ENCODE results near the gene UQCR10.

UQCR10 gene

GRCh38 chr22:29767171-29768051 is at the start of gene UQCR10:
Gene UQCR10, plus strand, starts transcription at chr22:29767369. Its CDS starts 30 bp downstream, at chr22:29767399.
- peak; percentile 81 for DNase-seq (ENCODE audit: low read depth in 2 of 2)

- DNase-seq (ENCODE audit: low read depth in 2 of 2): no peak
These were observed 49.4 kb upstream of the UQCR10 start for GRCh38 chr22:29717789-29718188.

- no peak for DNase-seq (ENCODE audit: low read depth in 2 of 2)
These were observed 47.9 kb upstream of the UQCR10 start for GRCh38 chr22:29718949-29719898.

DNA sequence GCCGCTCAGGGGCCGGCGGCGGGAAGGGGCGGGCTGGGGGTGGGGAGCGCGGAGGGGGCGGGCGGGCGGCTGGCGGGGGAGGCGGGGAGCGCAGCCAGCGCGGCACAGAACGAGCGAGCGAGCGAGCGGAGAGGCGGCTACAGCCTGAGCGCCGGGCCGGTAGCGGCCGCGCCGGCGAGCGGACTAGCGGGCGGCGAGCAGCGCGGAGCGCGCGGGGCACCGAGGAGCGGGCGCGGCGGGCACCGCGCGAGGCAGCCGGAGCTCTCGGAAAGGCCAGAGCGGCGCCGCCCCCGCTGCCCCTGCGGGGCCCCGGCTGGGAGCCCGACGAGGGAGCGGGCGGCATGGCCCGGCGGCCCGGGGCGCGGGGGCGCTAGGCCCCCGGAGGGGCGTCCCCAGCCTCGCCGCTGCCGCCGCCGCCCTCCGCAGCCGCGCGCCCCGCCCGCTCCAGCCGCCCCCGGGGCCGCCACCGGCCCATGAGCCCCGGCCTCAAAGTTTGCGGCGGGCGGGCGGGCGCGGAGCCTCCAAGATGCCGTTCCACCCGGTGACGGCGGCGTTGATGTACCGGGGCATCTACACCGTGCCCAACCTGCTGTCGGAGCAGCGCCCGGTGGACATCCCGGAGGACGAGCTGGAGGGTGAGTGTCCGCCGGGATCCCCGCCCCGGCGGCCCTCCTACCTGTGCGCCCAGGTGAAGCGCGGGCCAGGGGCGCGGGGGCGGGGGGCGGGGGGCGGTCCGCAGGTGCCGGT is 47.1 kb upstream of the UQCR10 start, which contains the start of gene CABP7:
CABP7 (plus strand) TSS at position 105 of the 747 bp plus-strand sequence; CDS start at position 527, 422 bp downstream.
- no peak for DNase-seq (ENCODE audit: low read depth in 2 of 2)

GRCh38 chr22:29720811-29721323 is 46.3 kb upstream of the UQCR10 start:
- no peak for DNase-seq (ENCODE audit: low read depth in 2 of 2)

DNA sequence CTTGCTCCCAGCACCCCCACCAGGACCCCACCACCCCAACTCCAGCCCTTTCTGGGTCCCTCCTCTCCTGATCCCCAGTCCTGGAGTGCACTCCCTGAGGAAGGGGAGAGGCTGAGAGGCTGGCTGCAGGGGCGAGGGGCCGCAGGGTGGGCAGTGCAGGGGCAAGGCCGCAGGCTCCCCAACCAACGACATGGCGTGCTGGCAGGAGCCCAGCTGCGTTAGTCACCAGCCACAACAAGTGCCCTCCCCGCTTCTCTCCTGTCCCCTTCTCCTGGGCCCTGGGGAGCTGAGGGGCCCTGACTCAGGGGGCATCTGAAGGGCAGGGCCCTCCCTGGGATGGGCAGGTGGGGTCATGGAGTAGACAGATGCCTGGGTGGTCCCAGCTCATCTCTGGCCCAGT is 45.0 kb upstream of the UQCR10 start:
- no peak for DNase-seq (ENCODE audit: low read depth in 2 of 2)

GRCh38 chr22:29722587-29722986 is 44.6 kb upstream of the UQCR10 start:
- DNase-seq (ENCODE audit: low read depth in 2 of 2): no peak

DNA sequence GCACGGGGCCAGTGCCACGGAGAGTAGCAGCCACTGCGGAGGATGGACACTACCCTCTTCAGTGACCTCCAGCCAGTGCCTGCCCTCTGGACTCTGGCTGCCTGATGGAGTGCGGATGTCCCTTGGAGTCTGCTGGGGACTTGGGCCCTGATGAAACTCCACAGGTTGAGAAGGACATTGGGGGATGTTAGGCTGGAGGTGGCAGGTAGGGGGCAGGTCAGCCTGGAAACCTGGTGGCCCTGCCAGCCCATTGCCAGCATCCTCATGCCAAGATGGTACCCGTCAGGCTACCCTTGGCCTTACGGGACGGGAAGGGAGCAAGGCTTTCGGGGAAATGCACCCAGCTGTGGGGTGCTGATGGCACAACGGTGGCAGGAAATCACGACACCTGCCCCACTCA is 43.4 kb upstream of the UQCR10 start:
- DNase-seq (ENCODE audit: low read depth in 2 of 2): no peak

DNA sequence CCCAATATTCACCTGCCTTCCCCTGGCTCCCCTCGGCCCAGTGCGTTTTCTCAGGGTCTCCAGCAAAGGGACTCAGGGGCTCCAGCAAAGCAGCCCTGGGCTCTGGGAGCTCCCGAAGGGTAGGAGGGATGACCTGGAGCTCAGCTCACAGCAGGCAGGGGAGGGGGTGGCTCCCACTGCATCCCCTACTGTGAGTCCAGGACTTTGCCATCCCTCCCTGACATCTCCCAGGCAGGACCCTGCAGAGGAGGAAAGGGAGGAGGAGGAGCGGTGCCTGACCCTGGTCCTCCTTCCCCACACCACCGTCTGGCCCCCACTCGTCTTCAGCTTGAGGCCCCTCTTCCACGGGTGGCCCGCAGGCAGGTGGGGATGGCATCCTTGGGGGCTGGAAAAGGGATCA is 42.3 kb upstream of the UQCR10 start:
- no peak for DNase-seq (ENCODE audit: low read depth in 2 of 2)

- no peak for DNase-seq (ENCODE audit: low read depth in 2 of 2)
These were observed 41.1 kb upstream of the UQCR10 start for GRCh38 chr22:29726106-29726505.

GRCh38 chr22:29726512-29727130 is 40.5 kb upstream of the UQCR10 start:
- no peak for DNase-seq (ENCODE audit: low read depth in 2 of 2)

GRCh38 chr22:29727131-29727523 is 40.0 kb upstream of the UQCR10 start:
- DNase-seq (ENCODE audit: low read depth in 2 of 2): no peak

- DNase-seq (ENCODE audit: low read depth in 2 of 2): no peak
These were observed 38.0 kb upstream of the UQCR10 start for GRCh38 chr22:29729161-29729560.

DNA sequence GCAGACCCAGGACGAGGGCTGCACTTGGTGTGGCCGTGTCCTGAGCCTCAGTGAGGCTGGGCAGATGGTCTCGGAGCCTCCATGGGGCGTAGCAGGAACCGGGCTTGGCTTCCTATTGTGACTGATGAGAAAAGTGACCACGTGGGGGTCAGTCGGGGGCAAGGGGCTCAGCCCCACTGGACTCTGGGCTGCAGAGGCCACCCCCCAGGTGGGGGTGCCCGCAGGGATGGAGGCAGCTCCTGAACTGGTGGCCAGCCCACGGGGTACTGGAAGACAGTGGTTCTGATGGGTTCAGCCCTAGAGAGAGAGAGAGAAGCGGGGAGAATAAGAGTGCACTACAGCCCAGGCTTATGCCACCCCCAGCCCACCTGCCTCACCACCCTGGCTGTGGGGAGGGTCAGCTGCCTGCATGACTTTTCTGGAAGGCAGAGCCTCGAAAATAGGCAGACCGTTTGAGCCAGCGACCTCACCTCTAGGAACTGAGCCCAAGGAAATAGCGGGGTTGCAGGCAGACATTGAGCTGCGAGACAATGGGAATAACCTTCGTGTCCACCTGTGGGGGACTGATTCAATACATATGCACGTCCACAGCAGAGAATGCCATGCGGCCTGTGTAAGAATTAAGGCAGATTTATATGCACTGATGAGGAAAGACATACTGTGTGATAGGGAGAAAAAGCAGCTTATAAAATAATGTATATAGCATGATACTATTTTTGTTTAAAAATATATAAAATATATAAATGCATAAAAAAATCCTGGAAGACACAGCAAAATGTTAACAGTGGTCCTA is 35.9 kb upstream of the UQCR10 start:
- no peak for DNase-seq (ENCODE audit: low read depth in 2 of 2)

- DNase-seq (ENCODE audit: low read depth in 2 of 2): no peak
These were observed 34.3 kb upstream of the UQCR10 start for GRCh38 chr22:29732883-29733282.

DNA sequence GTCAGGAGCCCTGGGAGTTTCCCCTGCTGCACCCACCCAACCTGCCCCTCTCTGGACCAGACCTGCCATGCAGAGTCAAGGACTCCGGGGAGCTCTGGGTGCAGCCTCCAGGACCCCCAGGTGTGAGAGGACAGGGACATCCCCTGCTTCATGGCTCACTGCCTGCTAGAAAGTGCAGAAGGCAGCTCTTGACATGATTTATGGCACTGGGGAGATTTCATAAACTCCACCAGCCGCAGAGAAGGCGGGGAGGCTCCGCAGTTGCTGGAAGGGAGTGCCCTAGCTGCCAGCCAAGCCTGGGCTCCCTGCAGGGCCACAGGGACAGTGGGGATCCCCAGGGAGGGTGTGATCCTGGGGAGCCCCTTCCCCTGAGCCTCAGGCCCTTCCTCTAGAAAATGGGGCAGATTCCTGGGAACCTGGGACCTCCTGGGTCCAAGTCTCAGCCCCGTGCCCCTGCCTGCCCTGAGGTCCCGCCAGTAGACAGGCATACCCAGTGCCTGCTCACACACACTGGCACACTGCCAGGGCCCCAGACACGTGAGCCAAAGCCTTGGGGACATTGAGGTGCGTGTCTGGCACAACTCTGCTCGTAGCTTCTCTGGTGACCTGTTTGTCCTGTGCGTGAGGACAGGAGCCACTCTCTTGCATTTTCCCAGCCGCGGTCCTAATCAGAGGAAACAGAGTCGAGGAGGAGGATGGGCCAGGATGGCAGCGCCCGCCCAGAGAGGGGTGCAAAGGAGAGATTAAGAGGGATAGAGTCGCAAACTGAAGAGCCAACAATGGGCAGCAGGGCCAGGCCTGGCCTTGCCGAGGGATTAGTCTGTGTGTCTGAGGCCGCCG is 33.6 kb upstream of the UQCR10 start:
- DNase-seq (ENCODE audit: low read depth in 2 of 2): no peak

- no peak for DNase-seq (ENCODE audit: low read depth in 2 of 2)
These were observed 32.8 kb upstream of the UQCR10 start for GRCh38 chr22:29734406-29734805.

GRCh38 chr22:29734838-29735237 is 32.3 kb upstream of the UQCR10 start:
- DNase-seq (ENCODE audit: low read depth in 2 of 2): no peak

- DNase-seq (ENCODE audit: low read depth in 2 of 2): no peak
These were observed 31.8 kb upstream of the UQCR10 start for GRCh38 chr22:29735416-29735815.

Measured in stimulated activated CD4-positive, alpha-beta T cell treated with anti-CD3 and anti-CD28 coated beads, Interleukin-1b, Interleukin-23, amount 100 ng/mL, for 1 hour (primary cell).